Activated T-helper 17 cell treated with anti-CD3 and anti-CD28 coated beads, Interleukin-2, amount 50 U/mL, for 72 hours (primary cell): ENCODE results near the gene MRPL17. TPM values are rescaled to one million over a fixed set of nuclear protein-coding genes. Genes with fewer than 3 reads are reported as not detected.

Experiments used
- ATAC-seq: fragments of 150-1000 bp; cut with Tn5 transposase; replicated peaks from 2 replicates; pipeline ENCODE4 v1.10.0; 2021; ENCODE audit warnings: mild to moderate bottlenecking, moderate library complexity
- H3K27ac Mint-ChIP-seq: one replicate; pipeline ENCODE4 v1.8.0; 2022; ENCODE audit warnings: mixed read lengths
- H3K27me3 Mint-ChIP-seq: one replicate; pipeline ENCODE4 v1.8.0; 2022; ENCODE audit warnings: mixed read lengths
- H3K36me3 Mint-ChIP-seq: one replicate; pipeline ENCODE4 v1.8.0; 2022; ENCODE audit warnings: low read depth, mild to moderate bottlenecking, mixed read lengths
- H3K4me1 Mint-ChIP-seq: one replicate; pipeline ENCODE4 v1.8.0; 2022; ENCODE audit warnings: mixed read lengths
- H3K4me3 Mint-ChIP-seq: one replicate; pipeline ENCODE4 v1.8.0; 2022; ENCODE audit warnings: mild to moderate bottlenecking, mixed read lengths
- H3K9me3 Mint-ChIP-seq: one replicate; pipeline ENCODE4 v1.8.0; 2022; ENCODE audit warnings: mixed read lengths
- total RNA-seq, 2 donors: library from RNA; stranded (reverse); gene quantifications; one replicate each; pipeline ENCODE4 v1.2.3, GENCODE V29; 2022

MRPL17 gene
- total RNA-seq, 2 donors from 2014 or later: 65.8 to 74.7 TPM

DNA sequence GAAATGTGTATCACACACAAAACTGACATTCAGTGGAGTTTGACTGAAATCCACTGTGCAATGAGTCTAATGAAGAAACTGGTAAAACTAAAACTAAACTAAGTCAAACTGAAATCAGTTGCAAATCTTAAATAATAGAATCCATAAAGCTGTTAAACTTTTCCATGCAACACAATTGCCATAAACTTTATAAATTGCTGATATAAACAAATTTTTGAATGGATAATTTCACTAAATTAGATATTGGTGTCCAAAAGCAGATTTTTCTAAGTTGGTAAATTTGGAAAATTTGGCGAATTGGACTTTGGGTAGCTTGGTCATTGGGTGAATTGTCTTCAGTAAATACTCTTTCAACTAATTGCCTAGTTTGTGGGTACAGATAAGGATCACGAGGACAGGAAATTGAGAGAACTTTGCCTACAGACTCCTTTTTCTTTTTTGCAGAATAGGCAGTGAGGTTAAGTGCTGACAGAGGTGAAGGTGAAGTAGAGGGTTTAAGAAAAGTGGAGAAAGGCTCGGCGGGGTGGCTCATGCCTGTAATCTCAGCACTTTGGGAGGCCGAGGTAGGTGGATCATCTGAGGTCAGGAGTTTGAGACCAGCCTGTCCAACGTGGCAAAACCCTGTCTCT is 12.8 kb downstream of the MRPL17 start:
- Mint-ChIP-seq H3K27me3 (no peaks in the 10 kb centered on the region), H3K9me3 (peaks cover 9% of the 10 kb centered on the region), H3K4me1 (peaks cover 53% of the 10 kb centered on the region), H3K27ac (peak overlapping the region; percentile 79), H3K4me3 (peak overlapping the region; percentile 37), H3K36me3 (peaks cover 6% of the 10 kb centered on the region)
- peak; percentile 5 for ATAC-seq

DNA sequence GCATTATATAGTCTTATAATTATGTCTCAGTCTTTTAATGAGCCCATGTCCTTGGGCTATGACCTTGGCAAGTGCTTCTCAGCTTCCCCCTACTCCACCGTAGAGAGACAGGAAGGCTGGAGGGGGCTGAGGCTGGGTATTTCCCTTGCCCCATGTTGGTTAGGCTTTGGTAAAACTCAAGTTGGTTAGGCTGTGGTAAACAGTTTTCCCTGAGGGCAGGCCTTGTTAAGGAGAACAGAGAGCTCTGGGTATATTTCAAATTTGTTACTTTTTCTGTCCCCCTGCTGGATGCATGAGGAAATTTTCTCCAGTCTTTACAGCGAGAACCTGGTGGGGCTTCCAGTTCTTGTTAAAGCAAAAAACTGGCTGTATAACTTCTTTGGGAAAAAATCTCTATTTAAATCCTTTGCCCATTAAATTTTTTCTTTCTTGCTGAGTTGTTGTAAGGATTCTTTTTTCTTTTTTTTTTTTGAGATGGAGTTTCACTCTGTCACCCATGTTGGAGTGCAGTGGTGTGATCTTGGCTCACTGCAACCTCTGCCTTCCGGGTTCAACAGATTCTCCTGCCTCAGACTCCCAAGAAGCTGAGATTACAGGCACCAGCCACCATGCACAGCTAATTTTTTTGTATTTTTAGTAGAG is 15.3 kb downstream of the MRPL17 start:
- Mint-ChIP-seq H3K9me3 (peaks cover 9% of the 10 kb centered on the region), H3K27ac (peak overlapping the region; percentile 80), H3K36me3 (peaks cover 6% of the 10 kb centered on the region), H3K27me3 (no peaks in the 10 kb centered on the region), H3K4me3 (peak overlapping the region; percentile 32), H3K4me1 (peaks cover 50% of the 10 kb centered on the region)
- peak; percentile 81 for ATAC-seq

DNA sequence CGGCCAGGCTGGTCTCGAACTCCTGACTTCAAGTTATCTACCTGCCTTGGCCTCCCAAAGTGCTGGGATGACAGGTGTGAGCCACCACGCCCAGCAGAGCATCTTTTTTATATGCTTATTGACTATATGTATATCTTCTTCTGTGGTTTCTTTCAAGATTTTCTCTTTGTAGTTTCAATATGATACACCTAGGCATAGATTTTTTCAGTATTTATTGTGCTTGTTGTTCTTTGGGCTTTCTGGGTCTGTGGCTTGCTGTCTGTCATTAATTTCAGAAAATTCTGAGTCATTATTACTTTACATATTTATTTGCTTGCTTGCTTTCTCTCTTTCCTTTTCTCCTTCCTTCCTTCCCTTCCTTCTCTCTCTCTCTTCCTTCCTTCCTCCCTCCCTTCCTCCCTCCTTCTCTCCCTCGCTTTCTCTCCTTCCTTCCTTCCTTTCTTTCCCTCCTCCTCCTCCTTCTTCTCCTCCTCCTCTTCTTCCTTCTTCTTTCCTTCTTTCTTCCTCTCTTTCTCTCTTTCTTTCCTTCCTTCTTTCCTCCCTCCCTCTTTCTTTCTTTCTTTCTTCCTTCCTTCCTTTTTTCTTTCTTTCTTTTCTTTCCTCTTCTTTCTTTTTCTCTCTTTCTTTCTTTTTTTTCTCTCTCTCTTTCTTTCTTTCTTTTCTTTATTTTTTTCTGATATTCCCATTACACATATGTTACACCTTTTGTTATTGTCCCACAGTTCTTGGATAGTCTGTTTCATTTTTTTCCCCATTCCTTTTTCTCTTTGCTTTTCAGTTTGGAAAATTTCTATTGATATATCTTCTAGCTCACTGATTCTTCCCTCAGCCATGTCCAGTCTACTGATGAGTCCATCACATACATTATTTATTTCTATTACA is 16.6 kb downstream of the MRPL17 start:
- peak overlapping the region; percentile 80 for H3K27ac Mint-ChIP-seq
- H3K36me3 Mint-ChIP-seq: peaks cover 6% of the 10 kb centered on the region
- peak; percentile 81 for ATAC-seq
- H3K4me1 Mint-ChIP-seq: peaks cover 41% of the 10 kb centered on the region
- peak overlapping the region; percentile 32 for H3K4me3 Mint-ChIP-seq
- no peaks in the 10 kb centered on the region for H3K27me3 Mint-ChIP-seq
- H3K9me3 Mint-ChIP-seq: peaks cover 5% of the 10 kb centered on the region

DNA sequence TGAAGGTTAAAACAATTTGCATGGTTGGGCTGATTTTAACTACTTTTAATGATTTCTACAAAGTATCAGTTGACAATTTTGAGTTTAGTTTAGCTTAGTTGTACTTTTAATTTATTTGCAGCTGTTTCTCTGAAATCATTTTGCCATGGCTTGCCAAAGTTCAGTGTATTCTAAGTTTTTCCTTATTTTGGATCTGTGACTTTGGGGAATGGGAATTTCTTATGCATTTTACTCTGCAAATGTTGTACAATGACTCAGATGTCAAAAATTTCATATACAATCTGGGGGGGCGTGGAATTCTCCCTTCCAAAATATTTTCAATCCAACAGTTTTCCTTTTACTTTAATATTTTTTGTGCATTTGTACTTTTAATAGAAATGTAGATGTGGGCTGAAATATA is 18.6 kb downstream of the MRPL17 start:
- no peak overlapping the region for H3K4me3 Mint-ChIP-seq
- H3K9me3 Mint-ChIP-seq: no peaks in the 10 kb centered on the region
- H3K27me3 Mint-ChIP-seq: no peaks in the 10 kb centered on the region
- peaks cover 6% of the 10 kb centered on the region for H3K36me3 Mint-ChIP-seq
- H3K27ac Mint-ChIP-seq: no peak overlapping the region
- H3K4me1 Mint-ChIP-seq: peaks cover 26% of the 10 kb centered on the region
- ATAC-seq: no peak

DNA sequence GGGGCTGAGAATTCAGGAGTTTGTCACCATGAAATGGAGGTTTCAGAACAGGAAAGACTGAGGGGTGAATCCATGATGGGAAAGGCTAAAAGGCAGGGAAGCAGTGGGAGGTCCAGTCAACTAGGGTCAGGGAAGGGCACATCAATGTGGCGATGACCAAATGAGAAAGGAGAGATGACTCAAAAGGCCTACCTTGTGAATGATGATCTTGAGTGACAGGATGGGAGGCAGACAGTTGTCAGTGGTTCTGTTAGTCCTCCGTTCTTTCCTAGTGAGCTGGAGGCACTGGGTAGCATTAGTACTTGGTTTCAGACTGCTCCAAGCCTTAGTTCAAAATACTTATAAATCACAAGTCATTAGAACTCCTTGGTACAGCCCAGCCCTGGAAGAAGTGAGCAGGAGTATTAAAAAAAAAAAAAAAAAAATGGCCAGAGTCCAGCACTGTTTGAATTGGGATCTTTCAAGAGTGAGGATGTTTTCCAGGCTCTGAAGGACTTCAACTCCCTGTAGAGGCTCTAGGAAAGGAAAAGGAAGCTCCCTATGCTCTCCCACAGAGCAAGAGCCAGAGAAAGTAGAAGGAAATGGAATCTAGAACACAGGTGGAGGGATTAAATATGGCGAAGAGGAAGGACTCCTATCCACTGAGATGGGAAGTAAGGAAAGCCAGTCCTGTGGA is 19.2 kb downstream of the MRPL17 start:
- Mint-ChIP-seq H3K4me1 (peaks cover 26% of the 10 kb centered on the region), H3K36me3 (peaks cover 6% of the 10 kb centered on the region)
- peak; percentile 11 for ATAC-seq

DNA sequence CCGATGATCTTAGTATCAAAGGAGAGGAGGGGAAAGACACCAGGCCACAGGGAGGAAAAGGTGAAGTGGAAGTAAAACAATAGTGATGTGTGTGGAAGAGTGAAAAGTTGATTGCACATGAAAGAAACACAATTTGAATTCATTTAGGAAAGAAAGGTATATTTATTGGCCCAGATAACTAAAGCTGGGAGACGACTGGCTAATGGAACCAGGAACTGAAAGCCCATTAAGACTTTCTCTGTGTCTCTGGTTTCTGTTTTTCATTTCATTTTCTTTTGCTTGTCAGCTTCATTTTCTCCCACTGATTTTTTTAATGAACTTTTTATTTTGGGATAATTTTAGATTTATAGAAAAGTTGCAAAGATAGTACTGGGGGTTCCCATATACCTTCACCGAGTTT is 22.4 kb downstream of the MRPL17 start:
- ATAC-seq: no peak
- H3K27ac Mint-ChIP-seq: no peak overlapping the region
- peaks cover 7% of the 10 kb centered on the region for H3K27me3 Mint-ChIP-seq
- H3K4me3 Mint-ChIP-seq: no peak overlapping the region
- H3K9me3 Mint-ChIP-seq: no peaks in the 10 kb centered on the region
- H3K4me1 Mint-ChIP-seq: peaks cover 15% of the 10 kb centered on the region
- no peaks in the 10 kb centered on the region for H3K36me3 Mint-ChIP-seq

More for the DNA sequence above, 19.2 kb downstream of the MRPL17 start:
- H3K9me3 Mint-ChIP-seq: no peaks in the 10 kb centered on the region
- no peaks in the 10 kb centered on the region for H3K27me3 Mint-ChIP-seq
- H3K4me3 Mint-ChIP-seq: no peak overlapping the region
- peak overlapping the region; percentile 18 for H3K27ac Mint-ChIP-seq

DNA sequence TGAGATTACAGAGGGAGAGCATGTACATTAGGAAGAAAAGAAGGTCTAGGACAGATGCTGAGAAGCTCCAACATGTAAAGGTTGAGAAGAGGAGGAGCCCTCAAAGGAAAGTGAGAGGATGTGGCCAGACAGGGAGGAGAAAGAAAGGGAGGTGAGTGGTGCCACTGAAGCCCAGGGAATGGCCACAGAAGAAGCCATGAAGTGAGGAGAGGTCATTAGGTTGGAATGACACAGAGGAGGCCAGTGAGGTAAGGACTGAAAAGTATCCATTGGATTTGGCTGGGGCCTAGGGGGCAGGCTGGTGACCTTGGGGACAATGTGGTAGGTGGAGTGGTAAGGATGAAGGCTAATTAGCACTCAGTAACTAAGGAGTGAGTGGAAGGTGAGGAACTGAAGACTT is 24.5 kb downstream of the MRPL17 start:
- Mint-ChIP-seq H3K4me3 (no peak overlapping the region), H3K4me1 (peaks cover 12% of the 10 kb centered on the region), H3K9me3 (no peaks in the 10 kb centered on the region), H3K27me3 (peaks cover 7% of the 10 kb centered on the region), H3K36me3 (no peaks in the 10 kb centered on the region), H3K27ac (no peak overlapping the region)
- ATAC-seq: no peak

DNA sequence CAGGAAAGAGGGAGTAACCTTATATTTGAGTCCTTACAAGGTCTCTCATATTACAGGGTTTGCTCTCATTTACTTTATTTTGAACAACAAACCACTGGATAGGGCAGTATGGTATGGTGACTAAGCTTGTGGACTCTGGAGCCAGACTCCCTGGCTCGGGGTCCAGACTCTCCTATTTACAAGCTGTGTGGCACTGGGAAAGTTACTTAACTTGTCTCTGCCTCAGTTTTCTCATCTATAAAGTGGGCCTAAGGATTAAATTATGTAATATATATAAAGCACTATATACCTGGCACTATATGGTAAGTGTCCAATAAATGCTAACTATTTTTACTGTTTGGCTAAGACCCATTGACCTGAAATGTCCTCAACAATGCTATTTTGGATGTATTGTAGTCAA is 25.8 kb downstream of the MRPL17 start:
- no peak overlapping the region for H3K27ac Mint-ChIP-seq
- peak overlapping the region; percentile 55 for H3K4me3 Mint-ChIP-seq
- H3K4me1 Mint-ChIP-seq: no peaks in the 10 kb centered on the region
- H3K36me3 Mint-ChIP-seq: no peaks in the 10 kb centered on the region
- peaks cover 7% of the 10 kb centered on the region for H3K27me3 Mint-ChIP-seq
- ATAC-seq: no peak
- H3K9me3 Mint-ChIP-seq: no peaks in the 10 kb centered on the region

DNA sequence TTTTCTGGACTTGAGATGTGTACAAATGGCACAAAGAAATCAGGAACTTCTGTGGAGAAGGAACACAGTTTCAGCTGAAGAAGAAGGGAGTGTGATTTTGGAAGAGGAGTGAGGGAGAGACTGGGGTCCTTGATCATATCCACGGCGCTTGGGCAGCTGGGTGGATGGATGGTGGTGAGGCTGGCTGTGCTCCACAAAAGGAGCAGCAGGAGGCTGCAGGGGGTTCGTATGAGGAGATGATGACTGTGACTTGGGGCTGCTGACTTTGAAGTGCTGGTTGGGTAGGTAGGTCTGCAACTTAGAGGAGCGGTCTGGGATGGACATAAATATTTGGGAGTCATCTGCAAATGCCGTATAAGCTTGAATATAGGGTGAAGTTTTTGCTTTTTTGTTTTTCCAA is 26.2 kb downstream of the MRPL17 start:
- peaks cover 7% of the 10 kb centered on the region for H3K27me3 Mint-ChIP-seq
- no peak overlapping the region for H3K27ac Mint-ChIP-seq
- no peaks in the 10 kb centered on the region for H3K4me1 Mint-ChIP-seq
- ATAC-seq: no peak
- H3K9me3 Mint-ChIP-seq: no peaks in the 10 kb centered on the region
- peak overlapping the region; percentile 55 for H3K4me3 Mint-ChIP-seq
- H3K36me3 Mint-ChIP-seq: no peaks in the 10 kb centered on the region

DNA sequence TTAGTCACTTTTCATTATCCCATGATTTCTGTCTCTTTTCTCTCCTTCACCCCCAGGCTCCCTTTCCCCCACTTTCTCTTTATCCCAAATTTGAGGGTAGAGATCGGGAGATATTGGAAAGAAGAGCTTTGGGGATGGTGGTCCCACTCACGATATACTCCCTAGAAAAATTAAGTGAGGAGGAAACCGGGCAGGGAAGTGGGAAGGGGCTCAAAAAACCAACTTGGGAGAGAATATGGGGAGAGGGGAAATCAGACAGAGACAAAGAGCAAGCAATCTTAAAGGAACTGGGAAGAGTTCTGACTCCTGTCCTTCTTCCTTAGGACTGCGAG is 26.6 kb downstream of the MRPL17 start:
- H3K9me3 Mint-ChIP-seq: no peaks in the 10 kb centered on the region
- H3K36me3 Mint-ChIP-seq: no peaks in the 10 kb centered on the region

DNA sequence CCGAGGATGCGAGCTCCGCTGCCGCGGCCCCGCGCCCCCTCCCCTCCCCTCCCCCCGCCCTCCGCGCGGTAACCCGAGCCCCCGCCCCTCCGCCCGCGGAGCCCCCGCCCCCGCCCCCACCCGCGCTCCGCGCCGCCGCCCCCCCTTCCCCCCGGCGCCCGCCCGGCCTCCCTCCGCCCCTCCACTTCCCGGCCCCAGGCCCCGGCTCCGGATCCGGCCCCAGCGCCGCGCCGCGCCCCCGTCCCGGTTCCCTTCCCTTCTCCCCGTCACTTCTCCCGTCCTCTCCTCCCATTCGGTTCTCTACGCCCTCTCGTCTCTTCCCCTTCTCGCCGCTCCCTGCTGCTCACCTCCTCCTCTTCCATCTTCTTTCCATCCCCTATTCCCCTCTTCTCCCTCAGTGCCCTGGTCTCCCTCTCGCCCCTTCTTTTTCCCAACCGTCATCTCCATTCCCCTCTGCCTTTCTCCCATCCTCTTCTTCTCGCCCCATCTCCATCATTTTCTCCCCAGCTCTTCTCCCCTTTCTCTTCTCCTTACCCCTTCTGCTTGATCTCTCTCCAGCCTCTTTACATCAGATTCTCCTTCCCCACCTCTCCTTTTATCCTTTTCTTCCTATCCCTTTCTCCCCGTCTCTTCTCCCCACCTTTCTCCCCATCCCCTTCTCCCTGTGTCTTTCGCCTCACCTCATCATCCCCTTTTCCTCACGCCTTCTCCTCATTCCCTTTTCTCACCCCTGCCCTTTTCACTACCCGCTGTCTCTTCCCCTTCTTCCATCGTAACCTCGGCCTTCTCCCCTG is 27.2 kb downstream of the MRPL17 start, which contains the start of gene DCHS1:
Gene DCHS1, minus strand, starts transcription at position 20 of the 794 bp plus-strand sequence. CDS start 14,196 bp downstream, outside the sequence.
- Mint-ChIP-seq H3K27ac (peak within 1 kb of the TSS; percentile 19), H3K4me1 (no peaks in the 10 kb centered on the region), H3K4me3 (peak within 1 kb of the TSS; percentile 55), H3K27me3 (peaks cover 7% of the 10 kb centered on the region), H3K9me3 (no peaks in the 10 kb centered on the region), H3K36me3 (no peaks in the 10 kb centered on the region)
- no peak for ATAC-seq

More for the DNA sequence above, 26.6 kb downstream of the MRPL17 start:
- ATAC-seq: no peak
- peak overlapping the region; percentile 19 for H3K27ac Mint-ChIP-seq
- peaks cover 7% of the 10 kb centered on the region for H3K27me3 Mint-ChIP-seq
- peak overlapping the region; percentile 55 for H3K4me3 Mint-ChIP-seq
- H3K4me1 Mint-ChIP-seq: no peaks in the 10 kb centered on the region

DNA sequence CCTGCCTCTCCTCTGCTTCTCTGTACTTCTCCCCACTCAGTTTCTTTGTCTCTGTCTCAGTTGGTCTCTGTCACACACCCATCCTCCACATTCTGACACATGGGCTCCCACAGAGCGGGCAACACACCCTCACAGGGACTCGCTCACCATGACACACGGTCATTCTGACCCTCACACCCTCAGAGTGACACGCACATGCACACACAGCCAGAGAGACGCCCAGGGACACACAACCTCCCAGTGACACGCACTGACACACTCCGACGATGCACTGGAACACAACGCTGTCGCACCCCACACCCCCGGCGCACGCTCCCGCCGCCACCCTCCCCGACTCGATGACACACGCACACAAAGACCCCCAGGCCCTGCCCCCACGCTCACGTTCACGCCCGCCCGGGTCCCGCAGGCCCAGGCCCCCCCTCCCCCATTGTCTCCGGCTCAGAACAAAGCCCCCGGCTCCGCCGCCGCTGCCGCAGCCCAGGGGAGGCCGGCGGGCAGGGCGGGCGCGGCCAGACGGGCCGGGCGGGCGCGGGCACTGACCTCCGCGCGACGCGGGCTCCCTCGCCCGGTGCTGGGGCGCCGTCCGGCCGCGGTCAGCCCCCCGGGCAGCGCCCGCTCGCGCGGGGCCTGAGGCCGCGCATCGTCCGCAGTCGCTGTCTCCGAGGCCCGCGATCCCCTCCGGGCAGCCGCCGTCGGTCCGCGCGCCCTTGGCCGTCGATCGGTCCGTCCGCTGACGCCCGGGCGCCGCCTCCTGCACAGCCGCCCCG is 27.9 kb downstream of the MRPL17 start:
- ATAC-seq: peak; percentile 72
- H3K27me3 Mint-ChIP-seq: peaks cover 7% of the 10 kb centered on the region
- no peaks in the 10 kb centered on the region for H3K4me1 Mint-ChIP-seq
- no peak overlapping the region for H3K27ac Mint-ChIP-seq
- H3K9me3 Mint-ChIP-seq: no peaks in the 10 kb centered on the region
- no peak overlapping the region for H3K4me3 Mint-ChIP-seq
- no peaks in the 10 kb centered on the region for H3K36me3 Mint-ChIP-seq
